C4-2B (cell line): ENCODE measurements around the gene MEAF6.

Experiments used
- H3K27ac ChIP-seq: fragments of 450-650 bp; 2 replicates; pipeline ENCODE4 v1.5.1; 2017
- ZFX ChIP-seq: fragments of 450-650 bp; IDR thresholded peaks from 2 replicates; pipeline ENCODE4 v1.6.1; 2017
- TF ChIP-seq, protein P1 (sequence below): fragments of 450-650 bp; conservative IDR thresholded peaks from 2 replicates; pipeline ENCODE4 v1.5.1; 2017; ENCODE audit warnings: mild to moderate bottlenecking

Gene MEAF6

DNA sequence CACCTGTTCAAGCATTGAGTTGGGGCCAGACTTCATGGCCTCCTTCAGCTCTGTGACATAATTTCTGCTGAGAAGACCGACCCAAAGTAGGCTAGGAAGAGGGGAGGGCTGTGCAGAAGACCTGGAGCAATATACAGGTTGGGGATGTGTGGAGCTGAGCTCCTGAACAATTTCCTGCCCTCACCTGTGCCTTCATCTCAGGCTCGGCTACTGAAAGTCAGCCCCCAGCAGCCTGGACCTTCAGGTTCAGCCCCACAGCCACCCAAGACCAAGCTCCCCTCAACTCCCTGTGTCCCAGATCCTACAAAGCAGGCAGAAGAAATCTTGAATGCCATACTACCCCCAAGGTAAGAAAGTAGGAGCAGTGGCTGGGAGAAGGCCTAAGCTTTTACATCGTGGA is 42.8 kb upstream of the MEAF6 start:
- no peak overlapping the region for H3K27ac ChIP-seq
- TF ChIP-seq, protein P1, sequence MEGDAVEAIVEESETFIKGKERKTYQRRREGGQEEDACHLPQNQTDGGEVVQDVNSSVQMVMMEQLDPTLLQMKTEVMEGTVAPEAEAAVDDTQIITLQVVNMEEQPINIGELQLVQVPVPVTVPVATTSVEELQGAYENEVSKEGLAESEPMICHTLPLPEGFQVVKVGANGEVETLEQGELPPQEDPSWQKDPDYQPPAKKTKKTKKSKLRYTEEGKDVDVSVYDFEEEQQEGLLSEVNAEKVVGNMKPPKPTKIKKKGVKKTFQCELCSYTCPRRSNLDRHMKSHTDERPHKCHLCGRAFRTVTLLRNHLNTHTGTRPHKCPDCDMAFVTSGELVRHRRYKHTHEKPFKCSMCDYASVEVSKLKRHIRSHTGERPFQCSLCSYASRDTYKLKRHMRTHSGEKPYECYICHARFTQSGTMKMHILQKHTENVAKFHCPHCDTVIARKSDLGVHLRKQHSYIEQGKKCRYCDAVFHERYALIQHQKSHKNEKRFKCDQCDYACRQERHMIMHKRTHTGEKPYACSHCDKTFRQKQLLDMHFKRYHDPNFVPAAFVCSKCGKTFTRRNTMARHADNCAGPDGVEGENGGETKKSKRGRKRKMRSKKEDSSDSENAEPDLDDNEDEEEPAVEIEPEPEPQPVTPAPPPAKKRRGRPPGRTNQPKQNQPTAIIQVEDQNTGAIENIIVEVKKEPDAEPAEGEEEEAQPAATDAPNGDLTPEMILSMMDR: no peak
- TF ChIP-seq ZFX: no peak

DNA sequence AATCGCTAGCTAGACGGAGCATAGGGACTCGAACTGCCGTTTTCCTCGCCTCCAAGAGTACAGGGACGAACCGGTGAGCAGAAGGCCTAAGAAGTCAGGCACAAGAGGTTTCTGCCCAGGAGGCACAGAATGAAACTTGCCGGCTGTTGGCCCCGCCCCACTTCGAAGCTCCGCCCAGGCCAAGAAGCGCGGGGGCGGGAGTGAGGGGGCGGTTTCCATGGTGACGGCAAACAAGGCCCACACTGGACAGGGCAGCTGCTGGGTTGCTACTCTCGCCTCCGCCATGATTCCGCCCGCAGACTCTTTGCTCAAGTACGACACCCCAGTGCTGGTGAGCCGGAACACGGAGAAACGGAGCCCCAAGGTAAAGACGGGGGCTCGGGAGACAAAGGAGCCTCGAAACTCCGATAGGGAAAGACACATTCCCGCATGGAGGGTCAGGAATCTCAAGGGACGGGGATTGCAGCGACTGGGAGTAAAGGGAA is 42.2 kb upstream of the MEAF6 start, which contains the start of gene DNALI1:
DNALI1 (plus strand) TSS at position 229 of the 485 bp plus-strand sequence; CDS start at position 284, 55 bp downstream.
- no peak for TF ChIP-seq ZFX
- TF ChIP-seq, protein P1: no peak
- H3K27ac ChIP-seq: no peak within 1 kb of the TSS

DNA sequence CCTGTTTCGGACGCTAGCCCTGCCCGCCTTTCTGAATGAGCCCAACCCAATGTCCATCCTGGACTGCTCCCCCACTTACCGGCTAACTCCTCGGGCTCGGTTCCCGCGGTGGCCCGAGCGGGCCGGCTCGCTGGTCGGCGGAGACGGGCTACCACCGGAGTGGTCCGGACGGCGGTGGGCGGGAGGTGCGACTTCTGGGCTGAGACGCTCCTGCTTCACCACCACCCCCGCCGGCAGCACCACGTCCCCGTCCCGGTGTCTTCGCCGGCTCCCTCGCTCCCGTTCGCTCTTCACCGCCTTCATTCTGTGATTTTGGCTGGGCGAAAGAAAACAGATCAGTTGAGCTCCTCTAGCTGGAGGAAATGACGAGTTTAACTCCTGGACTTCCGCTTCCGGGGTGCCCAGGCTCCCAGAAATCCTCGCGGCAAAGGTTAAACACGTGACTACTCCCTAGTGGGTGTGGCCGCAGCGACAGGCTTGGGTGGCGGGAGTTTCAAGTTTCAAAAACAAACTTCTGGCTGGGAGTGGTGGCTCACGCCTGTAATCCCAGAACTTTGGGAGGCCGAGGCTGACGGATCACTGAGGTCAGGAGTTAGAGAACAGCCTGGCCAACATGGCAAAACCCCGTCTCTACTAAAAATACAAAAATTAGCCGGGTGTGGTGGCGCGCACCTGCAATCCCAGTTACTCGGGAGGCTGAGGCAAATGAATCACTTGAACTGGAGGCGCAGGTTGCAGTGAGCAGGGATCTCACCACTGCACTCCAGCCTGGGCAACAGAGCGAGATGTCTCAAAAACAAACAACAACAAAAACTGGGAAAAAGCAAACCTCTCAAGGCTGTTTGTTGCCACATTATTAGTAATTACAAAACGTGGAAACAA is 39.6 kb upstream of the MEAF6 start, which contains the start of gene SNIP1:
SNIP1 (minus strand) TSS at position 367 of the 882 bp plus-strand sequence; CDS start at position 303, 64 bp downstream.
- no peak for TF ChIP-seq ZFX
- TF ChIP-seq, protein P1: no peak
- H3K27ac ChIP-seq: peak within 1 kb of the TSS; percentile 88

DNA sequence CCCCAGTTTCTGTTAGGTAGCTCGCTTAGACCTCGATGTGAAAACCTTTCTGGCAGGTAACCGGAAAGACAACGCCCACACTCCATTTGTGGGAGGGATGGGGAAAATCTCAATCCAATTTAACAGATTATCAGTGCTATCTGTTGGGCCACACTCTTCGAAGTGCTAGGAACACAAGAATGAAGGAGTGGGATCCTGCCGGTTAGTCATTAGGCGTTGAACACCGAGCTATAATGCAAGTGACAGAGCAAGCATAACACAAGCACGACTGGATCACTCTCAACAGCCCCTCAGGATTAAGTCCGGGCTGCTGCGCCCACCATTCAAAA is 39.0 kb upstream of the MEAF6 start:
- H3K27ac ChIP-seq: peak overlapping the region; percentile 88
- no peak for TF ChIP-seq ZFX
- TF ChIP-seq, protein P1: no peak

DNA sequence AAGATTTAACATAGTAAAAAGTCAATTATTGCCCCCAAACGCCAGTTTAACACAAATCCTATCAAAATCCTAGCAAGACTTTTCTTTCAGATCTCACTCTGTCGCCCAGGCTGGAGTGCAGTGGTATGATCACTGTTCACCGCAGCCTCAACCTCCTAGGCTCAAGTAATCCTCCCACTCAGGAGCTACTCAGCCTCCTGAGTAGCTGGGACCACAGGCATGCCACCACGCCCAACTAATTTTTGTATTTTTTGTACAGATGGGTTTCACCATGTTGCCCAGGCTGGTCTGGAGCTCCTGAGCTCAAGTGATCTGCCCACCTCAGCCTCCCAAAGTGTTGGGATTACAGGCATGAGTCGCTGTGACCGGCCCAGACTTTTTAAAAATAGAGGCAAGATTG is 34.8 kb upstream of the MEAF6 start:
- TF ChIP-seq, protein P1: no peak
- no peak for TF ChIP-seq ZFX

DNA sequence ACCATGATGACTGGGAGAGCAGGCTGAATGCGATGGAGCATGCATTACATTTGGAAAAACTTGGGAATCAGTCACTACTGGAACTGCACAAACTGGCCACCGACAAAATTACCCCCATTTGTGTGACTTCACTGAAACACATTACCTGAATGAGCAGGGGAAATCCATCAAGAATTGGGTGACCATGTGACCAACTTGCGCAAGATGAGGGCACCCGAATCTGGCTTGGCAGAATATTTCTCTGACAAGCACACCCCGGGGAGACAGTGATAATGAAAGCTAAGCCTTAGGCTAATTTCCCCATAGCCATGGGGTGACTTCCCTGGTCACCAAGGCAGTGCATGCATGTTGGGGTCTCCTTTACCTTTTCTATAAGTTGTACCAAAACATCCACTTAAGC is 30.5 kb upstream of the MEAF6 start:
- no peak for TF ChIP-seq ZFX
- TF ChIP-seq, protein P1: no peak
- H3K27ac ChIP-seq: no peak overlapping the region

More for the DNA sequence above, 34.8 kb upstream of the MEAF6 start:
- no peak overlapping the region for H3K27ac ChIP-seq

DNA sequence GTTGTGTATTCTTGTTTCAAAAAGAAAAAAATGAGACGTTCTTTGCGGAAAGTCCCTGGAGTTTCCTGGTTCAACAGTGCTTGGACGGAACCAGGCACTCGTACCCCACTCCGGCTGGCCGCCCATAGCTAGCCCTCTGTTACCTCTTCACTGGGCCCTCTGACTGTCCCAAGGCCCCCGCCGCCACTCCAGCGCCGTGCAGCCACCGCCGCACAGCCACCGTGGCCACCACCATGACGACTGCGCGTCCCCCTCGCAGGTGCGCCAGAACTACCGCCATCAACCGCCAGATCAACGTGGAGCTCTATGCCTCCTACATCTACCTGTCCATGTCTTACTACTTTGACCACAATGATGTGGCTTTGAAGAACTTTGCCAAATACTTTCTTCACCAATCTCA is 30.0 kb upstream of the MEAF6 start:
- TF ChIP-seq, protein P1: no peak
- TF ChIP-seq ZFX: no peak
- no peak overlapping the region for H3K27ac ChIP-seq
